Cardiac fibroblast (primary cell): Measurements from ENCODE around the gene NGEF.

Experiments
- DNase-seq, 2 donors: peaks; one replicate each; pipeline versions ENCODE4 v3.0.0 to v3.0.0-alpha.2; 2010; ENCODE audit warnings: low read depth in 2 of 2
- H3K4me3 ChIP-seq, 2 donors: replicated peaks in 1 of 2; 1 replicate in 1 of 2; 2 replicates in 1 of 2; pipeline ENCODE4 v1.5.1; 2011; ENCODE audit warnings: low read depth in 2 of 2, low read length in 2 of 2, mild to moderate bottlenecking in 2 of 2, moderate library complexity in 1 of 2
- CTCF ChIP-seq: IDR thresholded peaks from one replicate; pipeline ENCODE4 v1.5.1; 2011; ENCODE audit warnings: low read depth, mild to moderate bottlenecking, low read length, inconsistent platforms

Gene NGEF

DNA sequence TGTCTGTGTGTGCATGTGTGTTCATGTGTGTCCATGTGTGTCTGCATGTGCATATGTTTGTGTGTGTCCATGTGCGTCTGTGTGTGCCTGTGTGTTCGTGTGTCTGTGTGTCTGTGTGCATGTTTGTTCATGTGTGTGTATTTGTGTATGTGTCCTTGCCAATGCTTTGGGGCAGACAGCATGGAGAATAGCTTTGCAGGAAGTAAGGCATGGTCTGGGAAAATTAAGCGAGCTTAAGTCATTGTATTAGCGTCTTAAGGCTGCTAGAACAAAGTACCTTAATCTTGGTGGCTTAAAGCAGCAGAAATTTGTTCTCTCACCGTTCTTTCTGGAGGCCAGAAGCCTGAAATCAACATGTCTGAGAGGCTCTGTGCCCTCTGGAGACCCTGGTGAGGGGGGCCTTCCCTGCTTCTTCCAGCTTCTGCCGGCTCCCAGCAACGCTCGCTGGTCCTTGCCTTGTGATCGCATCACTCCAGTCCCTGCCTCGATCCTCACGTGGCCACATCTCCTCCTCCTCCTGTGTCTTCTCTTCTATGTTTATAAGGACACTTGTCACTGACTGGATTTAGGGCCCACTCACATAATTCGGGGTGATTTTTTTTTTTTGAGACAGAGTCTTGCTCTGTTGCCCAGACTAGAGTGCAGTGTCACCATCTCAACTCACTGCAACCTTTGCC lies 23.2 kb upstream of the NGEF start:
- H3K4me3 ChIP-seq, result no peak overlapping the region
- no peak for TF ChIP-seq CTCF
- DNase-seq, result no peak

DNA sequence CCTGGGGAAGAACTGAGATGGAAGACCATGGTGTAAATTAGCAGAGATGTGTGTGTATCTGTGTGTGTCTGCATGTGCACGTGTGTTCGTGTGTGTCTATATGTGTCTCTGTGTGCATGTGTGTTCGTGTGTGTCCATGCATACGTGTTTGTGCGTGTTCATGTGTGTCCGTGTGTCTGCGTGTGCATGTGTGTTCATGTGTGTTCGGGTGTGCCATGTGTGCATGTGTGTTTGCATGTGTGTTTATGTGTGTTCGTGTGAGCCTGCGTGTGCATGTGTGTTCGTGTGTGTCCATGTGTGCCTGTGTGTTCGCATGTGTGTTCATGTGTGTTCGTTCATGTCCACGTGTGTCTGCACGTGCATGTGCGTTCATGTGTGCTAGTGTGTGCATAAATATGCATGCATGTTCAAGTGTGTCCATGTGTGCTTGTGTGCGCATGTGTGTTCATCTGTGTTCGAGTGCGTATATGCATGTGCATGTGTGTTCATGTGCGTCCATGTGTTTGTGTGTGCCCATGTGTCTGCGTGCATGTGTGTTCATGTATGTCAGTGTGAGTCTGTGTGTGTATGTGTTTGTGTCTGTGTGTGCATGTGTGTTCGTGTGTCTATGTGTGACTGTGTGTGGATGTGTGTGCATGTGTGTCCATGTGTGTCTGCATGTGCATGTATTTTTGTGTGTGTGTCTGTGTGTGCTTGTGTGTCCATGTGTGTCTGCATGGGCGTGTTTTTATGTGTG lies 22.5 kb upstream of the NGEF start:
- TF ChIP-seq CTCF, result no peak
- no peak for DNase-seq
- H3K4me3 ChIP-seq, result no peak overlapping the region

DNA sequence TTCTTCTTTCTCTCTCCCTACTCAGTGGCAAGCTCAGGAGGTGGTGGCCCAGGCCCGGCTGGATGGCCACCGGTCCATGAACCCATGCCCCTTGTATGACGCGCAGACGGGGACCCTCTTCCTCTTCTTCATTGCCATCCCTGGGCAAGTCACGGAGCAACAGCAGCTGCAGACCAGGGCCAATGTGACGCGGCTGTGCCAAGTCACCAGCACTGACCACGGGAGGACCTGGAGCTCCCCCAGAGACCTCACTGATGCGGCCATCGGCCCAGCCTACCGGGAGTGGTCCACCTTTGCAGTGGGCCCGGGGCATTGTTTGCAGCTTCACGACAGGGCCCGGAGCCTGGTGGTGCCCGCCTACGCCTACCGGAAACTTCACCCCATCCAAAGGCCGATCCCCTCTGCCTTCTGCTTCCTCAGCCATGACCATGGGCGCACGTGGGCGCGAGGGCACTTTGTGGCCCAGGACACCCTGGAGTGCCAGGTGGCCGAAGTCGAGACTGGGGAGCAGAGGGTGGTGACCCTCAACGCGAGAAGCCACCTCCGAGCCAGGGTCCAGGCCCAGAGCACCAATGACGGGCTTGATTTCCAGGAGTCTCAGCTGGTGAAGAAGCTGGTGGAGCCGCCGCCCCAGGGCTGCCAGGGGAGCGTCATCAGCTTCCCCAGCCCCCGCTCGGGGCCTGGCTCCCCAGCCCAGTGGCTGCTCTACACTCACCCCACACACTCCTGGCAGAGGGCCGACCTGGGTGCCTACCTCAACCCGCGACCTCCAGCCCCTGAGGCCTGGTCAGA lies 21.2 kb upstream of the NGEF start:
- no peak for TF ChIP-seq CTCF
- DNase-seq, result no peak
- H3K4me3 ChIP-seq, result no peak overlapping the region

DNA sequence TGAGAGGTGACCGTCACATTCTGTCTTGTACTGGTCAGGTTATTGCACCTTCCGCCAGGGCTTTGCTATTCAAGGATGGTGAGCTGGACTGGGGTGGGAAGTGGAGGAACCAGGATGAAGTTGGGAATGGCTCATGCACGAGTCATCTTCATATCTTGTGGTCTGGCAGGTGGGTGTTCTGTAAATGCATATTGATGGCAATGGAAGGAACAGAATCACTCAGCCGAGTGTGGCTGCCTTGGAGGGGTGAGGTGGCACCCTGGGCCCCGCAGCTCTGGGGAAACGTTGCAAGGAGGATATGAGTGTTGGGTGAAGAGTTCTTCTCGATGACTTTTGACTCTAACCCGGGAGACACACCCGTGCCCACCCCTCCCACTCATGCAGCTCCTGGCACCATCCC lies 20.6 kb upstream of the NGEF start:
- no peak for DNase-seq
- no peak overlapping the region for H3K4me3 ChIP-seq
- TF ChIP-seq CTCF, result no peak

DNA sequence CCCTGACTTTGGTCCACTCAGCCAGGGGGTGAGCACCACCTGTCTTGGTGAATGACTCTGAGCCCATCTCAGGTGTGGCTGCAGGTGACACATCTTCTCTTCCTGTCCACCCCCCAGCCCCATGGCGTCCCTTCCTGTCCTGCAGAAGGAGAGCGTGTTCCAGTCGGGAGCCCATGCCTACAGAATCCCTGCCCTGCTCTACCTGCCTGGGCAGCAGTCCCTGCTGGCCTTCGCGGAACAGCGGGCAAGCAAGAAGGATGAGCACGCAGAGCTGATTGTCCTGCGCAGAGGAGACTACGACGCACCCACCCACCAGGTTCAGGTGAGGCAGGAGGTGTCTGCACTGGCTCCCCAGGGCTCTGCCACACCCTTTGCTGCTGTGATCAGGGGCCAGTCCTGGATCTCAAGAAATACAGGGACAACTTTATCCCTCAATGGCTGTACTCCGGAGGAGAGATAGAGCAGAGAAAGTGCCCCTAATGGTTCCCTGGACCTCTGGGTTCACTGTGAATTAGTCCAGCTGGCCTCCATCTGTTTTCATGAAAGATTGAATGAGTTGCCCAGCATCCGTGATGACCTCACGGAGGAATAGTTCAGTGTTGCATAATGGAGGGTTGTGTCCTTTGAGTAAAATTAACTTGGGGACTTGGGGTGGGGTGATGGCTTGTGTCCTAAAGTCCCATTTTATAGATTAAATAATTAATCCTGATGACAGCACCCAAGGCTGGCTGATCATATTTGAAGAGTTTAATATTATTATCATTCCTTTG lies 19.7 kb upstream of the NGEF start, which contains the start of gene NEU2:
Gene NEU2 (plus strand): TSS at position 122 of the 770 bp plus-strand sequence. CDS start 0 bp downstream, at position 122.
- peak; percentile 13 to 31 for DNase-seq
- no peak for TF ChIP-seq CTCF
- H3K4me3 ChIP-seq, result no peak within 1 kb of the TSS
